RWPE2 (cell line): ENCODE data around the gene RIT1.
A peak's percentile ranks its signal among the peaks of the same experiment; 100 is the strongest.

Experiments used
- ATAC-seq: fragments of 200-7000 bp; cut with Tn5 transposase; 3 replicates; pipeline ENCODE4 v1.9.1; 2021; ENCODE audit warnings: low read depth
- DNase-seq: peaks from one replicate; pipeline ENCODE4 v3.0.0-alpha.2; 2020; ENCODE audit warnings: low spot score
- H3K27ac ChIP-seq: fragments of 450-650 bp; 2 replicates; pipeline ENCODE4 v1.5.1; 2017; ENCODE audit warnings: mild to moderate bottlenecking; ENCODE audit not compliant: poor library complexity, severe bottlenecking
- H3K27me3 ChIP-seq: fragments of 250-450 bp; sonication (Bioruptor Pico); 2 replicates; pipeline ENCODE4 v1.5.1; 2021; ENCODE audit warnings: mild to moderate bottlenecking, moderate library complexity; ENCODE audit not compliant: insufficient read depth, poor library complexity, severe bottlenecking
- H3K36me3 ChIP-seq: fragments of 250-450 bp; sonication (Bioruptor Pico); 2 replicates; pipeline ENCODE4 v1.5.1; 2020; ENCODE audit warnings: low read depth, mild to moderate bottlenecking, moderate library complexity
- H3K4me1 ChIP-seq: fragments of 250-450 bp; sonication (Bioruptor Pico); 2 replicates; pipeline ENCODE4 v1.5.1; 2021; ENCODE audit warnings: mild to moderate bottlenecking, moderate library complexity; ENCODE audit not compliant: insufficient read depth, poor library complexity, severe bottlenecking
- H3K4me3 ChIP-seq: fragments of 250-450 bp; sonication (Bioruptor Pico); 2 replicates; pipeline ENCODE4 v1.5.1; 2021; ENCODE audit warnings: mild to moderate bottlenecking, moderate library complexity; ENCODE audit not compliant: severe bottlenecking
- H3K9me3 ChIP-seq: fragments of 250-450 bp; sonication (Bioruptor Pico); 2 replicates; pipeline ENCODE4 v1.5.1; 2021; ENCODE audit warnings: mild to moderate bottlenecking, moderate library complexity; ENCODE audit not compliant: severe bottlenecking
- TF ChIP-seq, protein P1 (sequence below): fragments of 450-650 bp; IDR thresholded peaks from one replicate; pipeline ENCODE4 v1.5.1; 2017; ENCODE audit warnings: mild to moderate bottlenecking, moderate library complexity; ENCODE audit not compliant: poor library complexity, severe bottlenecking

RIT1 gene

DNA sequence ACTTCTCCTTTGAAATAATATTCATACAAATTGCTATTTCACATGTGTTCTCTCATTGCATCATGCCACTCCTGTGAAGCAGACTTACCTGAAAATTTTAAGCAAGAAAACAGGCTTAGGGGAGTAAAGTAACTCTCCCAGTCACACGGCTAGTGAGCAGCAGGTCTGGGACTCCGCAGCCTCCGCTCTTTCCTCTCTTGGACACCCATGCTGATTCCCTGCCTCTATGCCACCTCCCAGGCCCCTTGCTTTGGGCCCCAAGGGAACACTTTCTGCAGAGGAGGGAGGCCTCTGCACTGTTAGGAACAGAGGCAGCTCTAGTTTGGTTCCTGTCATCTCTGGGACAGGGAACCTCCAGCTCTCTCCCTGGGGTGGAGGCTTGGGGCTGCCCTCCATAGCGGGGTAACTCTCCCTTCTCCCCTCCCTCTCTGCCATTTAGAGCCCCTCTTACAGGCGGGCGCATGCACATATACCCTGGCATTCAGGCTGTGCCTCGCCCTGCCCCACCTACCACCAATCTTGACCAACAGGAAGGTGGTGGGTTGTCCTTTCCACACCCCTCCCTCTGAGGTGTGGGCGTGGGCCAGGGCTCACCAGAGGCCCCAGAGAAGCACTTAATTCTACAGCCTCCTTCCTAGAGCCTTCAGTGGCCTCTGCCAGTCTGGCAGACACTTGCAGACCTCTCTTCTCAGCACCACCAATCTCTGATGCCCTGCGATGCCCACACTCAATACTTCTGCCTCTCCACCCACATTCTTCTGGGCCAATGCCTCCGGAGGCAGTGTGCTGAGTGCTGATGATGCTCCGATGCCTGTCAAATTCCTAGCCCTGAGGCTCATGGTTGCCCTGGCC lies 30.1 kb upstream of the RIT1 start, which contains the start of gene RXFP4:
Gene RXFP4 (plus strand): TSS at position 646 of the 852 bp plus-strand sequence. CDS start 72 bp downstream, at position 718.
- peak; percentile 77 for DNase-seq
- H3K4me1 ChIP-seq = peaks cover 39% of the 10 kb centered on the region
- H3K9me3 ChIP-seq = no peaks in the 10 kb centered on the region
- peak; percentile 60 for ATAC-seq
- no peaks in the 10 kb centered on the region for H3K27me3 ChIP-seq
- H3K27ac ChIP-seq = peak within 1 kb of the TSS; percentile 88
- H3K36me3 ChIP-seq = peaks cover 5% of the 10 kb centered on the region
- TF ChIP-seq, protein P1, sequence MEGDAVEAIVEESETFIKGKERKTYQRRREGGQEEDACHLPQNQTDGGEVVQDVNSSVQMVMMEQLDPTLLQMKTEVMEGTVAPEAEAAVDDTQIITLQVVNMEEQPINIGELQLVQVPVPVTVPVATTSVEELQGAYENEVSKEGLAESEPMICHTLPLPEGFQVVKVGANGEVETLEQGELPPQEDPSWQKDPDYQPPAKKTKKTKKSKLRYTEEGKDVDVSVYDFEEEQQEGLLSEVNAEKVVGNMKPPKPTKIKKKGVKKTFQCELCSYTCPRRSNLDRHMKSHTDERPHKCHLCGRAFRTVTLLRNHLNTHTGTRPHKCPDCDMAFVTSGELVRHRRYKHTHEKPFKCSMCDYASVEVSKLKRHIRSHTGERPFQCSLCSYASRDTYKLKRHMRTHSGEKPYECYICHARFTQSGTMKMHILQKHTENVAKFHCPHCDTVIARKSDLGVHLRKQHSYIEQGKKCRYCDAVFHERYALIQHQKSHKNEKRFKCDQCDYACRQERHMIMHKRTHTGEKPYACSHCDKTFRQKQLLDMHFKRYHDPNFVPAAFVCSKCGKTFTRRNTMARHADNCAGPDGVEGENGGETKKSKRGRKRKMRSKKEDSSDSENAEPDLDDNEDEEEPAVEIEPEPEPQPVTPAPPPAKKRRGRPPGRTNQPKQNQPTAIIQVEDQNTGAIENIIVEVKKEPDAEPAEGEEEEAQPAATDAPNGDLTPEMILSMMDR = no peak
- H3K4me3 ChIP-seq = no peak within 1 kb of the TSS

DNA sequence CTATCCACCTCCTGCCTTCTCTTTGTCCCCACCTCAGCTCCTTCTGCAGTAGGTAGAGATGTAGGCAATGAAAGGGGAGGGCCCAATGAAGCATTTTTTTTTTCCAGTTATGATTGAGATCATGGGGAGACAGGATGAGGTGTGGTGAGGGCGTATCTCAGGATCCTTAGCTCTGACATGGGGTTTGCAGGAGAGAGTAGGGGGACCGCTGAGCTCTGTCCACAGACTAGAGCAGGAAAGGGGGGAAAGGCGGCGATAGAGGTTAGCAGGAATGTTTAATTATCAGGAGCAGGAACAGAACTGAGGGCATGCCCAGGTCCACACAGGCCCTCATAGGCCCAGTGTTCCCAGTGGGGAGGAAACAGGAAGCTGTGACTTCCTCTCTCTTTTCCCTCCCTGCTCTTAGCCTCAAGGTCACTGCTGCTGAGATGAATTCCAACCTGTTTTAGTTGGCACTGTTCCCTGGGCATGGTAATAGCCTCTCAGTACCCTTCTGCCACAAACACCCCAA lies 29.4 kb upstream of the RIT1 start:
- ATAC-seq (peak; percentile 47), DNase-seq (no peak)
- Histone ChIP-seq H3K4me3 (no peak overlapping the region), H3K27me3 (no peaks in the 10 kb centered on the region), H3K27ac (peak overlapping the region; percentile 88), H3K36me3 (no peaks in the 10 kb centered on the region), H3K4me1 (peaks cover 39% of the 10 kb centered on the region), H3K9me3 (no peaks in the 10 kb centered on the region)
- TF ChIP-seq, protein P1 = no peak

GRCh38 chr1:155938220-155938627 lies 27.1 kb upstream of the RIT1 start:
- Histone ChIP-seq H3K36me3 (peaks cover 8% of the 10 kb centered on the region), H3K9me3 (no peaks in the 10 kb centered on the region), H3K4me1 (peaks cover 35% of the 10 kb centered on the region), H3K27me3 (no peaks in the 10 kb centered on the region), H3K4me3 (no peak overlapping the region), H3K27ac (peak overlapping the region; percentile 88)
- TF ChIP-seq, protein P1 = peak; percentile 89
- ATAC-seq (peak; percentile 14; the same call in 2 of the 3 replicates), DNase-seq (no peak)

- DNase-seq = no peak
- Histone ChIP-seq H3K4me1 (peaks cover 31% of the 10 kb centered on the region), H3K36me3 (peaks cover 40% of the 10 kb centered on the region), H3K4me3 (peak overlapping the region; percentile 91), H3K9me3 (no peaks in the 10 kb centered on the region), H3K27me3 (no peaks in the 10 kb centered on the region), H3K27ac (peak overlapping the region; percentile 72)
- TF ChIP-seq, protein P1 = no peak
- no peak for ATAC-seq
These were observed 23.9 kb upstream of the RIT1 start for GRCh38 chr1:155934936-155935590.
